ENCODE data around the gene CADM1. TPM values are rescaled to one million over a fixed set of nuclear protein-coding genes. Genes with fewer than 3 reads are reported as not detected.

Gene CADM1
- total RNA-seq, 1 experiment from 2014 or later, result 534 TPM

DNA sequence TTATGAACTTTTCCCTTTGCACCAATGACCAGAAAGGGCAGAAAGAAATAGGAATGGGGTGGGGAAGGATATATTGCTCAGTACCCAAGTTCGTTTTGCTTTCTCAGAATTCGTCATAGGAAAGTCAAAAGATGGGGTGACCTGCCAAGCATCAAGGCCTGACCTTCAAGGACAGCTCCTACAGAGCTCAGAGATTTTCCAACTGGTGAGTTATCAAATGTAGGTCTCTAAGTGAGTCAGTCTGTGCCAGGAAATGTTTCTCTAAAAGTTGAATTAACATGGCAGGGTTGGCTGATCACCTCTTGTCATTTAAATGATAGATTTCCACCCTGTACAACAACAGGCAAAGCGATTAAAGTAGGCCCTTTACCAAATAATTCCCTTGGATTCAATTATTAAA is 307.2 kb downstream of the CADM1 start:
- no TSS peak for BruUV-seq (replicated peaks)
- Histone ChIP-seq H3K36me3 (ENCODE audit: control insufficient read depth, insufficient read depth, low read length) (no peaks in the 10 kb centered on the region), H3K4me3 (ENCODE audit: low read depth, low read length) (no peak overlapping the region), H3K9me3 (no peaks in the 10 kb centered on the region), H3K27me3 (replicated peaks; ENCODE audit: control insufficient read depth, insufficient read depth, low read length) (no peaks in the 10 kb centered on the region), H3K4me1 (no peaks in the 10 kb centered on the region)
- Mint-ChIP-seq H3K9me3 (ENCODE audit: unreplicated experiment) (no peaks in the 10 kb centered on the region), H3K36me3 (ENCODE audit: insufficient read depth, unreplicated experiment) (peaks cover 46% of the 10 kb centered on the region), H3K27me3 (ENCODE audit: insufficient read depth, unreplicated experiment) (no peaks in the 10 kb centered on the region), H3K4me1 (ENCODE audit: low read depth, unreplicated experiment) (peaks cover 12% of the 10 kb centered on the region), H3K4me3 (ENCODE audit: unreplicated experiment) (no peak overlapping the region), H3K27ac (ENCODE audit: unreplicated experiment) (no peak overlapping the region)
- POLR2A ChIA-PET, result no interaction called here
- TF ChIP-seq, protein P1, sequence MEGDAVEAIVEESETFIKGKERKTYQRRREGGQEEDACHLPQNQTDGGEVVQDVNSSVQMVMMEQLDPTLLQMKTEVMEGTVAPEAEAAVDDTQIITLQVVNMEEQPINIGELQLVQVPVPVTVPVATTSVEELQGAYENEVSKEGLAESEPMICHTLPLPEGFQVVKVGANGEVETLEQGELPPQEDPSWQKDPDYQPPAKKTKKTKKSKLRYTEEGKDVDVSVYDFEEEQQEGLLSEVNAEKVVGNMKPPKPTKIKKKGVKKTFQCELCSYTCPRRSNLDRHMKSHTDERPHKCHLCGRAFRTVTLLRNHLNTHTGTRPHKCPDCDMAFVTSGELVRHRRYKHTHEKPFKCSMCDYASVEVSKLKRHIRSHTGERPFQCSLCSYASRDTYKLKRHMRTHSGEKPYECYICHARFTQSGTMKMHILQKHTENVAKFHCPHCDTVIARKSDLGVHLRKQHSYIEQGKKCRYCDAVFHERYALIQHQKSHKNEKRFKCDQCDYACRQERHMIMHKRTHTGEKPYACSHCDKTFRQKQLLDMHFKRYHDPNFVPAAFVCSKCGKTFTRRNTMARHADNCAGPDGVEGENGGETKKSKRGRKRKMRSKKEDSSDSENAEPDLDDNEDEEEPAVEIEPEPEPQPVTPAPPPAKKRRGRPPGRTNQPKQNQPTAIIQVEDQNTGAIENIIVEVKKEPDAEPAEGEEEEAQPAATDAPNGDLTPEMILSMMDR (IDR thresholded peaks at IDR 0.05; ENCODE audit: insufficient read depth in 1 of 2, low read depth in 1 of 2, low read length in 1 of 2, severe bottlenecking in 1 of 2, unreplicated experiment in 1 of 2), result no peak
- intact Hi-C loops (cut with micrococcal nuclease; ENCODE audit: unreplicated experiment), result no loop called here
- CTCF ChIA-PET, result no interaction called here
- no peak for DNase-seq

DNA sequence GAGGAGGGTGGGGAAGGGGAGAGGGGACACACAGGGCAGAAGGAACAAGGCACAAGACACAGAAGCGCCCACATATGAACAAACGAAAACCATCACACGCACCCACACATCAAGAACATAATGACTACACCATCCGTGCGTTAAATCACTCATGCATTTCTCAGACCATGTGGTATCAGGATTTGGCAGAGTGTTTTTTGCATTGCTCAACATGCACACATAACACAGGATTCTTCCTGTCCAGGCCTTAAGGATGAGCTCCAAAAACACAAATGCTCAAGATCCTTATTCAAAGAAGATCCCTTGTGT is 309.5 kb downstream of the CADM1 start:
- Mint-ChIP-seq H3K4me1 (ENCODE audit: low read depth, unreplicated experiment) (peaks cover 12% of the 10 kb centered on the region), H3K4me3 (ENCODE audit: unreplicated experiment) (no peak overlapping the region), H3K36me3 (ENCODE audit: insufficient read depth, unreplicated experiment) (peaks cover 44% of the 10 kb centered on the region), H3K27me3 (ENCODE audit: insufficient read depth, unreplicated experiment) (no peaks in the 10 kb centered on the region), H3K27ac (ENCODE audit: unreplicated experiment) (no peak overlapping the region), H3K9me3 (ENCODE audit: unreplicated experiment) (no peaks in the 10 kb centered on the region)
- Histone ChIP-seq H3K9me3 (no peaks in the 10 kb centered on the region), H3K4me3 (ENCODE audit: low read depth, low read length) (no peak overlapping the region), H3K27me3 (replicated peaks; ENCODE audit: control insufficient read depth, insufficient read depth, low read length) (no peaks in the 10 kb centered on the region), H3K36me3 (ENCODE audit: control insufficient read depth, insufficient read depth, low read length) (no peaks in the 10 kb centered on the region), H3K4me1 (no peaks in the 10 kb centered on the region)
- TF ChIP-seq, protein P1 (IDR thresholded peaks at IDR 0.05; ENCODE audit: insufficient read depth in 1 of 2, low read depth in 1 of 2, low read length in 1 of 2, severe bottlenecking in 1 of 2, unreplicated experiment in 1 of 2), result no peak
- intact Hi-C loops (cut with micrococcal nuclease; ENCODE audit: unreplicated experiment), result no loop called here
- BruUV-seq (replicated peaks), result no TSS peak
- DNase-seq, result no peak
- POLR2A ChIA-PET, result no interaction called here
- CTCF ChIA-PET, result no interaction called here

DNA sequence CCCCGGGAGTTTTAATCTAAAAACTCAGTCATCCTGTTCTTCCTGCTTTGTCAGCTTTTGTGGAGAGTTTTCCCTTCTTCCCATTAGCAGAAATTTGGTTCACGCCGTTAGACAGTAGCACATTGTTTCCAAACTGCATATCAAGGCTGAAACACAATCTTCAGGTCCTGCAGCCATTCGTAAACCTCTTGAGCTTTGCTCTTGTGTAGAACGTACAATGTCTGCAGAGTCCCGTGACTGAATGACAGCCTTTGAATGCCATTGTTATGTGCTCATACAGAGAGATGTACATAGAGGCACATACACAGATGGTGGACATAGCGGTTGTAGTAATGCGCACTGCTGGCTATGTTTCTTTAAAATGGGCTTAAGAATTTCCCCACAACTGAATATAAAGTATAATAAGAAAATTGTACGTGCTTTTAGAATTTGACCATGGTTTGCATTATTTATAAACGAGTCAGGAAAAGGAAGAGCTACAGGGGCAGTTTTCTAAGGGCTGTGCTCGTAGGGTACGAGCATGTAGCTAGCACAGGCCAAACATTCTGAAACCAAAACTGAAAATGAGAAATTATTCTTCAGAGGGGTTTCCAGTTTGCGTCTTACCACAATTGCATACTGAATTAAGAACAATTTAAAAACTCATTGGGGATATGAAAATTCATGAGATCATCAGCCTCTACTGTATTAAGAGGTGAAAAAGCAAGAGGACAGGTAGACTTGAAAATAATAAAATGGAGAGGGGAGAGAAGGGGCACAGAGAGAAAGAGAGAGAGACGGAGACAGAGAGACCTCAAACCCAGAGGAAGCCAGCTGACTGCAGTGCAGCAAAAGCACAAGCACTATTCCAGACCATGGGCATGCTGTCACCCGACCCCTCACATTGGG is 310.1 kb downstream of the CADM1 start:
- Mint-ChIP-seq H3K4me3 (ENCODE audit: unreplicated experiment) (no peak overlapping the region), H3K27me3 (ENCODE audit: insufficient read depth, unreplicated experiment) (no peaks in the 10 kb centered on the region)
- CTCF ChIA-PET, result no interaction called here

More for the DNA sequence above, 310.1 kb downstream of the CADM1 start:
- POLR2A ChIA-PET, result no interaction called here
- Mint-ChIP-seq H3K4me1 (ENCODE audit: low read depth, unreplicated experiment) (peaks cover 12% of the 10 kb centered on the region), H3K36me3 (ENCODE audit: insufficient read depth, unreplicated experiment) (peaks cover 44% of the 10 kb centered on the region), H3K9me3 (ENCODE audit: unreplicated experiment) (no peaks in the 10 kb centered on the region), H3K27ac (ENCODE audit: unreplicated experiment) (no peak overlapping the region)
- no TSS peak for BruUV-seq (replicated peaks)
- no peaks in the 10 kb centered on the region for H3K9me3 ChIP-seq
- intact Hi-C loops (cut with micrococcal nuclease; ENCODE audit: unreplicated experiment), result no loop called here
- H3K27me3 ChIP-seq (replicated peaks; ENCODE audit: control insufficient read depth, insufficient read depth, low read length), result no peaks in the 10 kb centered on the region
- TF ChIP-seq, protein P1 (IDR thresholded peaks at IDR 0.05; ENCODE audit: insufficient read depth in 1 of 2, low read depth in 1 of 2, low read length in 1 of 2, severe bottlenecking in 1 of 2, unreplicated experiment in 1 of 2), result no peak
- no peak overlapping the region for H3K4me3 ChIP-seq (ENCODE audit: low read depth, low read length)
- DNase-seq, result no peak
- H3K36me3 ChIP-seq (ENCODE audit: control insufficient read depth, insufficient read depth, low read length), result no peaks in the 10 kb centered on the region
- no peaks in the 10 kb centered on the region for H3K4me1 ChIP-seq

All from Caco-2 (cell line).